GM19239 (cell line): ENCODE data around the gene ELFN2.
"Not testable (repeated sequence)": the region's sequence is repeated elsewhere in the genome, so short reads cannot be mapped to it uniquely, and the experiment has no call there.

Experiments
- DNase-seq: peaks from one replicate; pipeline ENCODE4 v3.0.0; 2011; ENCODE audit warnings: low spot score; ENCODE audit not compliant: insufficient read length
- FAIRE-seq: peaks from 2 replicates; lab custom pipeline; 2011; peaks lifted over from hg19 to GRCh38; lab: Jason Lieb, UNC

Gene ELFN2

GRCh38 chr22:37328538-37329237, 98.6 kb downstream of the ELFN2 start:
- FAIRE-seq, DNase-seq: not testable (repeated sequence)

GRCh38 chr22:37328017-37328416, 99.3 kb downstream of the ELFN2 start:
- no peak for FAIRE-seq
- DNase-seq, result no peak

GRCh38 chr22:37326726-37327125, 100.6 kb downstream of the ELFN2 start:
- no peak for DNase-seq
- no peak for FAIRE-seq

GRCh38 chr22:37325039-37325395, 102.3 kb downstream of the ELFN2 start:
- DNase-seq (no peak), FAIRE-seq (no peak)

DNA sequence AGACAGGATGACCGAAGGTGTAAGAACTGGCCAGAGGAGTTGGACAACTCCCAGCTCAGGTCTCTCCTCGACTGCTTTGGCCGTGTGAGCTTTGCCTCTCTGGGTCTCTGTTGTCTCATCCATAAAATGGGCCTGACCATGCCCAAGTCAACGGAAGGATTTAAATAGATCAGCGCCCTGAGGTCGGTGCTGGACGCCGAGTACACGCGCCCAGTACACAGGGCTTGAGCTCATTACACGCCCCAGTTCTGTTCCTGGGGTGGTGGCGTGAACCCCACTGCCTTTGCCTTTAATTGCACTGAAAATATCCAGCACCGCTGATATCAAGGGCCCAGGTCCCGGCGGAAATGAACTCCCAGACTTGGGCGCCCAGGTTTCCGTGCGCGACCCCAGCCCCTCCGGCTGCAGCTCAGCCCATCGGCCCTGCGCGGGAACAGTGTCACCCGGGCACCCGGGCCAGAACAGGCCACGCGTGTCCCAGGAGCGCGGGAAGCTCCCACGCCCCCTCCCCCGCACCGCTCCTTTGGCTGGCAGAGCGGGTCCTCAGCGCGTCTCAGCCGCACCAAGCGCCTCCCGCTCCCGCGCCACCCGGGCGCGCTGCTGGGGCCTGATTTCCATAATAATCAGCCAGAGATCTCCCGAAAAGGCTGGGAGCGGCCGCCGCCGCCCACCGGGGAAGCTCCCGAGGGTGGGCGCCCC, 102.8 kb downstream of the ELFN2 start:
- FAIRE-seq (no peak), DNase-seq (no peak)

GRCh38 chr22:37320726-37321677, 106.3 kb downstream of the ELFN2 start:
- DNase-seq (no peak), FAIRE-seq (no peak)

- DNase-seq, result no peak
- no peak for FAIRE-seq
Measured at GRCh38 chr22:37319469-37319868, 107.8 kb downstream of the ELFN2 start.

GRCh38 chr22:37318364-37319109, 108.7 kb downstream of the ELFN2 start:
- DNase-seq (no peak), FAIRE-seq (no peak)
